Retinal pigment epithelial cell (primary cell): ENCODE data around the gene VAV3.
A peak's percentile ranks its signal among the peaks of the same experiment; 100 is the strongest.

Experiments
- DNase-seq: peaks from one replicate; pipeline ENCODE4 v3.0.0-alpha.2; 2010; ENCODE audit warnings: low read depth
- H3K4me3 ChIP-seq: 2 replicates; pipeline ENCODE4 v1.5.1; 2011; ENCODE audit warnings: mild to moderate bottlenecking, low read length, control low read depth, moderate library complexity
- TF ChIP-seq, protein P1 (sequence below): conservative IDR thresholded peaks from 2 replicates; pipeline ENCODE4 v1.5.1; 2011; ENCODE audit warnings: low read depth, low read length, control low read depth, inconsistent platforms

VAV3 gene

GRCh38 chr1:107991371-107992066 lies 26.5 kb upstream of the VAV3 start:
- no peak overlapping the region for H3K4me3 ChIP-seq
- DNase-seq = no peak
- TF ChIP-seq, protein P1, sequence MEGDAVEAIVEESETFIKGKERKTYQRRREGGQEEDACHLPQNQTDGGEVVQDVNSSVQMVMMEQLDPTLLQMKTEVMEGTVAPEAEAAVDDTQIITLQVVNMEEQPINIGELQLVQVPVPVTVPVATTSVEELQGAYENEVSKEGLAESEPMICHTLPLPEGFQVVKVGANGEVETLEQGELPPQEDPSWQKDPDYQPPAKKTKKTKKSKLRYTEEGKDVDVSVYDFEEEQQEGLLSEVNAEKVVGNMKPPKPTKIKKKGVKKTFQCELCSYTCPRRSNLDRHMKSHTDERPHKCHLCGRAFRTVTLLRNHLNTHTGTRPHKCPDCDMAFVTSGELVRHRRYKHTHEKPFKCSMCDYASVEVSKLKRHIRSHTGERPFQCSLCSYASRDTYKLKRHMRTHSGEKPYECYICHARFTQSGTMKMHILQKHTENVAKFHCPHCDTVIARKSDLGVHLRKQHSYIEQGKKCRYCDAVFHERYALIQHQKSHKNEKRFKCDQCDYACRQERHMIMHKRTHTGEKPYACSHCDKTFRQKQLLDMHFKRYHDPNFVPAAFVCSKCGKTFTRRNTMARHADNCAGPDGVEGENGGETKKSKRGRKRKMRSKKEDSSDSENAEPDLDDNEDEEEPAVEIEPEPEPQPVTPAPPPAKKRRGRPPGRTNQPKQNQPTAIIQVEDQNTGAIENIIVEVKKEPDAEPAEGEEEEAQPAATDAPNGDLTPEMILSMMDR = no peak

GRCh38 chr1:107990606-107991005 lies 25.6 kb upstream of the VAV3 start:
- no peak overlapping the region for H3K4me3 ChIP-seq
- TF ChIP-seq, protein P1 = no peak
- no peak for DNase-seq

GRCh38 chr1:107981277-107981676 lies 16.3 kb upstream of the VAV3 start:
- no peak for DNase-seq
- H3K4me3 ChIP-seq = no peak overlapping the region
- TF ChIP-seq, protein P1 = no peak

DNA sequence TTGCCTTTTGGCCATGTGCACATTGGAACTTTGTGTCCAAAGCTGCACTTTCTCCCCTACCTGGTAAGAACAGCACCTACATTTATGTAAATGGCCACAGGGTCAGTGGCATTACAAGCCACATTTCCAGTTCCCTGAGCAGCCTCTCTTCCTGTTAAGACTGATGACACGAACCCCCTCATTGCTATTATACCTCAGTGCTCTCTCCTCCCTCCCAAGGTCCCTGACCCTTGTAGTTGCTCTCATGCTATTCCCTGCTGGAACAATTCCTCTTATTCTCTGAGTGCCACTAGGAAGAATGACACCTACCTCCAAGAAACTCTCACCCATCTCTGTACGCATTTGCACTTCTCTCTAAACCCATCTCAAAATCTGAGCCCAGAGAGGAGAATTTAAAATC lies 14.9 kb upstream of the VAV3 start:
- no peak overlapping the region for H3K4me3 ChIP-seq
- DNase-seq = no peak
- TF ChIP-seq, protein P1 = no peak

DNA sequence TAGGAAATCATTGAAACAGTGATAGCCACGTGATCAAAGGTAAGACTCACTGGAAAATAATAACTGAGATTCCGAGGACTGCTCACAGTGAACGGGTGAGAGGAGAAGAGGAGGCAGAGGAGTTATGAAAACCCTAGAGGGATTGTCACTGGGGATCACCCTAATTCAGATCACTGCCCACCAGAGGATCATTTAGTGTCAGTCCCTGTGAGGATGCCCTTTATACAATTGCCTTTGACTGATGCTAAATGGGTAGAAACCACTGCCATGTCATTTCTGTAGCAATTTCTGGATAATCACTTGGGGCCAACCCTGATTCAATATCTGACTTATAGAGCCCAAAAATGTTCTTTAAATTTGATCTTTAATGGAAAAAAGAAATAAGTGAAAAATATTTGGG lies 14.1 kb upstream of the VAV3 start:
- no peak overlapping the region for H3K4me3 ChIP-seq
- TF ChIP-seq, protein P1 = no peak
- no peak for DNase-seq

DNA sequence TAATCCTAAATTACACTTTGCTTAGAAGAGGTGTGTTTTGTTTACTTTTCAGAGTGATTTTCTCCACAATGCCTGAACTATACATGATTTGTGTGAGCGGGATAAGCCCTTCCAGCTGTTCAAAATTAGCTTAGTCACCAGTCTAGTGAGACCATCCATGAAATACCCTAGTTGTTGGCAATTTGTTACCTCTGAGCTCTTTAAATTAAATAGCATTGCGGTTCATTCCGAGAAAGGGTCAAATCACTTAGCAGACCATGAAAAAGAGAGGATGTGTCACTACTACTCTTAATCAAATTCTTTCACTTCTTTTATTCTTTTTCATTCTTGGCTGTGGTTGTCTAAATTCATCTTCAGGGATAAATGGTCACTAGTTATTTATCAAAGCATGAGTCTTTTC lies 11.9 kb upstream of the VAV3 start:
- no peak overlapping the region for H3K4me3 ChIP-seq
- peak; percentile 87 for DNase-seq
- TF ChIP-seq, protein P1 = no peak

GRCh38 chr1:107976431-107976830 lies 11.5 kb upstream of the VAV3 start:
- TF ChIP-seq, protein P1 = no peak
- no peak for DNase-seq
- no peak overlapping the region for H3K4me3 ChIP-seq
